OCI-LY1 (cell line): ENCODE results near the gene SERINC2.

Experiments
- CTCF ChIP-seq: fragments of 200-600 bp; sonication (generic), shearing (Covaris generic); IDR thresholded peaks from 2 replicates; pipeline ENCODE4 v1.5.1; 2017; ENCODE audit warnings: mild to moderate bottlenecking, antibody characterized with exemption, low read length, moderate library complexity, mixed read lengths
- EZH2 ChIP-seq: fragments of 200-600 bp; sonication (generic), shearing (Covaris generic); IDR thresholded peaks from 2 replicates; pipeline ENCODE4 v1.8.0; 2017; ENCODE audit warnings: borderline replicate concordance, mixed run types, mild to moderate bottlenecking, antibody characterized with exemption, low read length, moderate library complexity, mixed read lengths

GRCh38 chr1:31381394-31382294, 31.4 kb upstream of the SERINC2 start:
- TF ChIP-seq EZH2: no peak
- TF ChIP-seq CTCF: no peak
